ENCODE data around the gene FMNL3. TPM values are rescaled to one million over a fixed set of nuclear protein-coding genes. Genes with fewer than 3 reads are reported as not detected.

FMNL3 gene
- polyA plus RNA-seq, 4 donors, result 36.8 to 39.7 (median 37.8) TPM

- no peak for DNase-seq (ENCODE audit: low read depth in 4 of 4, low spot score in 3 of 4)
These were observed 23.5 kb downstream of the FMNL3 start for GRCh38 chr12:49683599-49684309.

GRCh38 chr12:49680075-49680474, 27.1 kb downstream of the FMNL3 start:
- no peak for DNase-seq (ENCODE audit: low read depth in 4 of 4, low spot score in 3 of 4)

- no peak for DNase-seq (ENCODE audit: low read depth in 4 of 4, low spot score in 3 of 4)
These were observed 28.5 kb downstream of the FMNL3 start for GRCh38 chr12:49678711-49679110.

GRCh38 chr12:49675137-49675536, 32.1 kb downstream of the FMNL3 start:
- DNase-seq (ENCODE audit: low read depth in 4 of 4, low spot score in 3 of 4), result no peak

GRCh38 chr12:49674318-49674981, 32.8 kb downstream of the FMNL3 start:
- no peak for DNase-seq (ENCODE audit: low read depth in 4 of 4, low spot score in 3 of 4)

- DNase-seq (ENCODE audit: low read depth in 4 of 4, low spot score in 3 of 4), result peak; percentile 77 to 83 (median 82)
These were observed 33.5 kb downstream of the FMNL3 start for GRCh38 chr12:49673446-49674317.

- no peak for DNase-seq (ENCODE audit: low read depth in 4 of 4, low spot score in 3 of 4)
These were observed 34.6 kb downstream of the FMNL3 start for GRCh38 chr12:49672301-49673217.

GRCh38 chr12:49671031-49671765, 36.0 kb downstream of the FMNL3 start:
- no peak for DNase-seq (ENCODE audit: low read depth in 4 of 4, low spot score in 3 of 4)

GRCh38 chr12:49669796-49670195, 37.4 kb downstream of the FMNL3 start:
- DNase-seq (ENCODE audit: low read depth in 4 of 4, low spot score in 3 of 4), result no peak

- no peak for DNase-seq (ENCODE audit: low read depth in 4 of 4, low spot score in 3 of 4)
These were observed 39.7 kb downstream of the FMNL3 start for GRCh38 chr12:49667325-49668090.

- DNase-seq (ENCODE audit: low read depth in 4 of 4, low spot score in 3 of 4), result no peak
These were observed 41.0 kb downstream of the FMNL3 start for GRCh38 chr12:49666176-49666575.

GRCh38 chr12:49665384-49665783, 41.8 kb downstream of the FMNL3 start:
- no peak for DNase-seq (ENCODE audit: low read depth in 4 of 4, low spot score in 3 of 4)

- no peak for DNase-seq (ENCODE audit: low read depth in 4 of 4, low spot score in 3 of 4)
These were observed 42.5 kb downstream of the FMNL3 start for GRCh38 chr12:49664591-49665239.

GRCh38 chr12:49664167-49664566, 43.0 kb downstream of the FMNL3 start:
- no peak for DNase-seq (ENCODE audit: low read depth in 4 of 4, low spot score in 3 of 4)

GRCh38 chr12:49662998-49663843, 44.0 kb downstream of the FMNL3 start:
- DNase-seq (ENCODE audit: low read depth in 4 of 4, low spot score in 3 of 4), result peak; percentile 64 to 79 (median 70)

GRCh38 chr12:49661746-49662145, 45.5 kb downstream of the FMNL3 start:
- no peak for DNase-seq (ENCODE audit: low read depth in 4 of 4, low spot score in 3 of 4)

- DNase-seq (ENCODE audit: low read depth in 4 of 4, low spot score in 3 of 4), result no peak
These were observed 46.0 kb downstream of the FMNL3 start for GRCh38 chr12:49661191-49661590.

Measured in left renal pelvis (tissue), 4 donors.